OCI-LY1 (cell line): ENCODE measurements around the gene MED25.

ENCODE experiments used
- EZH2 ChIP-seq: fragments of 200-600 bp; sonication (generic), shearing (Covaris generic); IDR thresholded peaks from 2 replicates; pipeline ENCODE4 v1.8.0; 2017; ENCODE audit warnings: borderline replicate concordance, mixed run types, mild to moderate bottlenecking, antibody characterized with exemption, low read length, moderate library complexity, mixed read lengths
- TF ChIP-seq, protein P1 (sequence below): fragments of 200-600 bp; sonication (generic), shearing (Covaris generic); IDR thresholded peaks from 2 replicates; pipeline ENCODE4 v1.5.1; 2017; ENCODE audit warnings: mild to moderate bottlenecking, antibody characterized with exemption, low read length, moderate library complexity, mixed read lengths

DNA sequence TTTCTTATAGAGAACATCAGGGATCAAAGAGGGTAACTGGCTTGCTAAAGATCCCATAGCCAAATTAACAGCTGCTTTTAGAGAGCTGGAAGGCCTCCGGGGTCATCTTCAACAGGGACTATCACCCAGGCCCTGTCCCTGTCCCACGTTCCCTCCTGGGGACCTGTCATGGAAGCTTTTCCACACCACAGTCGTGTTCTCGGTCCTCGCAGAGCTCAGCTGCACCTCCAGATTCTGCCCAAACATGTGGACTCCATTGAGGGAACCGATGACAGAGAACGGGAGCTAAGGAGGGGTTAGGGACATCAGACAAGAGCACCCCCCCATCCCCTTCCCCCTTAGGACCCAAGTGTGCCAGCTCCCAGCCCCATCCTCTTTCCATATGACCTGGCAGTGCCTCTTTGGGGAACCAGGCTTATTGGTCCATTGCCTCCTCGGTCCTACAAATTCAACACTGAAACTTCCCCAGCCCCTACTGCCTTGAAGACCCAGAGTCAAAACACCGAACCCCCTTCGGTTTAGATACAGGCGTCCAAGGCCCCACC, 5.6 kb upstream of the MED25 start:
- TF ChIP-seq, protein P1, sequence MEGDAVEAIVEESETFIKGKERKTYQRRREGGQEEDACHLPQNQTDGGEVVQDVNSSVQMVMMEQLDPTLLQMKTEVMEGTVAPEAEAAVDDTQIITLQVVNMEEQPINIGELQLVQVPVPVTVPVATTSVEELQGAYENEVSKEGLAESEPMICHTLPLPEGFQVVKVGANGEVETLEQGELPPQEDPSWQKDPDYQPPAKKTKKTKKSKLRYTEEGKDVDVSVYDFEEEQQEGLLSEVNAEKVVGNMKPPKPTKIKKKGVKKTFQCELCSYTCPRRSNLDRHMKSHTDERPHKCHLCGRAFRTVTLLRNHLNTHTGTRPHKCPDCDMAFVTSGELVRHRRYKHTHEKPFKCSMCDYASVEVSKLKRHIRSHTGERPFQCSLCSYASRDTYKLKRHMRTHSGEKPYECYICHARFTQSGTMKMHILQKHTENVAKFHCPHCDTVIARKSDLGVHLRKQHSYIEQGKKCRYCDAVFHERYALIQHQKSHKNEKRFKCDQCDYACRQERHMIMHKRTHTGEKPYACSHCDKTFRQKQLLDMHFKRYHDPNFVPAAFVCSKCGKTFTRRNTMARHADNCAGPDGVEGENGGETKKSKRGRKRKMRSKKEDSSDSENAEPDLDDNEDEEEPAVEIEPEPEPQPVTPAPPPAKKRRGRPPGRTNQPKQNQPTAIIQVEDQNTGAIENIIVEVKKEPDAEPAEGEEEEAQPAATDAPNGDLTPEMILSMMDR: no peak
- TF ChIP-seq EZH2: no peak
